Measurements from ENCODE around the gene ATRNL1.
"Not testable (repeated sequence)": the region's sequence is repeated elsewhere in the genome, so short reads cannot be mapped to it uniquely, and the experiment has no call there.

DNA sequence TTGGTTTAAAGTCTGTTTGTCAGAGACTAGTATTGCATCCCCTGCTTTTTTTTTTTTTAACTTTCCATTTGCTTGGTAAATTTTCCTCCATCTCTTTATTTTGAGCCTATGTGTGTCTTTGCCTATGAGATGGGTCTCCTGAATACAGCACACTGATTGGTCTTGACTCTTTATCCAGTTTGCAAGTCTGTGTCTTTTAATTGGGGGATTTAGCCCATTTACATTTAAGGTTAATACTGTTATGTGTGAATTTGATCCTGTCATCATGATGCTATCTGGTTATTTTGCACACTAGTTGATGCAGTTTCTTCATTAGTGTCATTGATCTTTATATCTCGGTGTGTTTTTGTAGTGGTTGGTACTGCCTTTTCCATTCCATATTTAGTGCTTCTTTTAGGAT lies 226.5 kb downstream of the ATRNL1 start:
- TF ChIP-seq, protein P1, sequence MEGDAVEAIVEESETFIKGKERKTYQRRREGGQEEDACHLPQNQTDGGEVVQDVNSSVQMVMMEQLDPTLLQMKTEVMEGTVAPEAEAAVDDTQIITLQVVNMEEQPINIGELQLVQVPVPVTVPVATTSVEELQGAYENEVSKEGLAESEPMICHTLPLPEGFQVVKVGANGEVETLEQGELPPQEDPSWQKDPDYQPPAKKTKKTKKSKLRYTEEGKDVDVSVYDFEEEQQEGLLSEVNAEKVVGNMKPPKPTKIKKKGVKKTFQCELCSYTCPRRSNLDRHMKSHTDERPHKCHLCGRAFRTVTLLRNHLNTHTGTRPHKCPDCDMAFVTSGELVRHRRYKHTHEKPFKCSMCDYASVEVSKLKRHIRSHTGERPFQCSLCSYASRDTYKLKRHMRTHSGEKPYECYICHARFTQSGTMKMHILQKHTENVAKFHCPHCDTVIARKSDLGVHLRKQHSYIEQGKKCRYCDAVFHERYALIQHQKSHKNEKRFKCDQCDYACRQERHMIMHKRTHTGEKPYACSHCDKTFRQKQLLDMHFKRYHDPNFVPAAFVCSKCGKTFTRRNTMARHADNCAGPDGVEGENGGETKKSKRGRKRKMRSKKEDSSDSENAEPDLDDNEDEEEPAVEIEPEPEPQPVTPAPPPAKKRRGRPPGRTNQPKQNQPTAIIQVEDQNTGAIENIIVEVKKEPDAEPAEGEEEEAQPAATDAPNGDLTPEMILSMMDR (IDR thresholded peaks at IDR 0.05), result not testable (repeated sequence)
- TF ChIP-seq POLR2A (IDR thresholded peaks at IDR 0.05), result not testable (repeated sequence)
